Transverse colon (tissue), 3 donors: Measurements from ENCODE around the gene CCNY.

ENCODE experiments used
- POLR2A ChIP-seq: fragments of 450-650 bp; IDR thresholded peaks from one replicate; pipeline ENCODE4 v1.6.1; 2016; ENCODE audit warnings: antibody characterized with exemption, mild to moderate bottlenecking, moderate library complexity
- TF ChIP-seq, protein P1 (sequence below), 5 experiments: fragments of 200-600 bp in 3 of 5; fragments of 450-650 bp in 2 of 5; sonication (generic) in 3 of 5; IDR thresholded peaks; 1 replicate in 2 of 5; 2 replicates in 3 of 5; pipeline ENCODE4 v1.5.1; 2016 to 2017; ENCODE audit warnings: antibody characterized with exemption in 5 of 5, inconsistent platforms in 3 of 5, mild to moderate bottlenecking in 2 of 5, moderate library complexity in 1 of 5

- TF ChIP-seq, protein P1, sequence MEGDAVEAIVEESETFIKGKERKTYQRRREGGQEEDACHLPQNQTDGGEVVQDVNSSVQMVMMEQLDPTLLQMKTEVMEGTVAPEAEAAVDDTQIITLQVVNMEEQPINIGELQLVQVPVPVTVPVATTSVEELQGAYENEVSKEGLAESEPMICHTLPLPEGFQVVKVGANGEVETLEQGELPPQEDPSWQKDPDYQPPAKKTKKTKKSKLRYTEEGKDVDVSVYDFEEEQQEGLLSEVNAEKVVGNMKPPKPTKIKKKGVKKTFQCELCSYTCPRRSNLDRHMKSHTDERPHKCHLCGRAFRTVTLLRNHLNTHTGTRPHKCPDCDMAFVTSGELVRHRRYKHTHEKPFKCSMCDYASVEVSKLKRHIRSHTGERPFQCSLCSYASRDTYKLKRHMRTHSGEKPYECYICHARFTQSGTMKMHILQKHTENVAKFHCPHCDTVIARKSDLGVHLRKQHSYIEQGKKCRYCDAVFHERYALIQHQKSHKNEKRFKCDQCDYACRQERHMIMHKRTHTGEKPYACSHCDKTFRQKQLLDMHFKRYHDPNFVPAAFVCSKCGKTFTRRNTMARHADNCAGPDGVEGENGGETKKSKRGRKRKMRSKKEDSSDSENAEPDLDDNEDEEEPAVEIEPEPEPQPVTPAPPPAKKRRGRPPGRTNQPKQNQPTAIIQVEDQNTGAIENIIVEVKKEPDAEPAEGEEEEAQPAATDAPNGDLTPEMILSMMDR (IDR thresholded peaks at IDR 0.05), result no peak
- TF ChIP-seq POLR2A, result no peak
Measured at GRCh38 chr10:35342183-35342753, 6.0 kb downstream of the CCNY start.
